Heart left ventricle (tissue), 13 donors: ENCODE data around the gene LAMTOR1.

ENCODE experiments used
- CTCF ChIP-seq, 12 donors: fragments of 200-600 bp; sonication (generic) in 4 of 12; IDR thresholded peaks; one replicate each; pipeline versions ENCODE4 v1.5.0 to v1.8.0; 2018 to 2022; ENCODE audit warnings: antibody characterized with exemption in 12 of 12, mild to moderate bottlenecking in 5 of 12
- POLR2A ChIP-seq, 2 donors: fragments of 450-650 bp; IDR thresholded peaks; one replicate each; pipeline ENCODE4 v1.6.1; 2017; ENCODE audit warnings: antibody characterized with exemption in 2 of 2, mild to moderate bottlenecking in 2 of 2, moderate library complexity in 2 of 2
- donor health status: ischemic (EF 13 %, LVEDD 7.1; RV severe dilation, severe dysfunction).
- donor health status: DM: no; HTN: yes; CAD: no.
- donor health status: DM: no; HTN: no; CAD: no.
- donor health status: ischemic (EF 25% LVEDD 6.9; RV normal size, moderate dysfunction).
- donor health status: ischemic (EF 25% LVEDD 5.7; RV mildly dilated, moderate dysfunction).
- donor health status: ischemic (EF 35%, LVEDD 5.7; RV mildly dilated, moderate dysfunction).
- donor health status: nonischemic (EF 11% LVEDD 7.7; RV severe dilation, severe dysfunction).
- donor health status: DM: yes; HTN: yes; CAD: no.
- donor health status: PGD.
- donor health status: ischemic (EF 29% LVEDD 5.4; RV normal size, mild dysfunction).
- donor health status: nonischemic (EF 23%, LVEDD 6.1; RV moderate dilation, normal function).

DNA sequence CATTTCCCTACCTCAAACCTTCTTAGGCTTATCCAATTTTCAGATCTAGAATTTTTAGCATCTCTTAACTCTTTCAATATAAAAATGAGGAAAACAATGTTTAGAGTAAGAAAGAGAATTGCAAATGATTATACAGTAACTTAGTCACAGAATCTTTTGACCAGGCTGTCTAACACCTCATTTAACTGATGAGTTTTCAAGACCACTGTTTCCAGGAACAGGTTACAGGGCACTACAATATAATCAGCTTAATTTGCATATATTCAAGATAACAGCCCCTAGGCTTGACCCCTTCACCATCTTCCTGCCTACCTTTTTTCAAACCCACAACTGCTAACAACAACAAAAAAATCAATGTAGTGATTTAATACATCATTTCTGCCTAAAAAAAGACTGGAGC is 35.4 kb downstream of the LAMTOR1 start:
- TF ChIP-seq CTCF (IDR thresholded peaks at IDR 0.05) (no peak), POLR2A (IDR thresholded peaks at IDR 0.05) (no peak)
